MCF 10A (cell line): ENCODE results near the gene DGKE. TPM values are rescaled to one million over a fixed set of nuclear protein-coding genes. Genes with fewer than 3 reads are reported as not detected.
A peak's percentile ranks its signal among the peaks of the same experiment; 100 is the strongest.

ENCODE experiments used
- BruUV-seq: library from RNA; stranded (reverse); fragments of 400-500 nt; replicated peaks from 2 replicates; lab custom pipeline; 2021; lab: Mats Ljungman, UMichigan
- CTCF ChIA-PET: fragments of 300-600 bp; sonication (Branson Sonifier 250); formaldehyde crosslinking; extraction: SDS; loops from one replicate; lab custom pipeline; 2021; ENCODE audit warnings: antibody characterized with exemption, inconsistent platforms; lab: Yijun Ruan, JAX
- POLR2A ChIA-PET: fragments of 300-600, 350-650 bp; sonication (Branson Sonifier 250); formaldehyde crosslinking; extraction: SDS; loops from one replicate; lab custom pipeline; 2020; ENCODE audit warnings: antibody characterized with exemption, inconsistent platforms; lab: Yijun Ruan, JAX
- DNase-seq: peaks from one replicate; pipeline ENCODE4 v3.0.0-alpha.2; 2018; ENCODE audit not compliant: unreplicated experiment
- H3K27ac Mint-ChIP-seq: one replicate; pipeline ENCODE4 v1.8.0; 2022; ENCODE audit warnings: mild to moderate bottlenecking, low read depth, mixed read lengths; ENCODE audit not compliant: unreplicated experiment
- H3K27me3 Mint-ChIP-seq: one replicate; pipeline ENCODE4 v1.8.0; 2022; ENCODE audit warnings: mixed read lengths; ENCODE audit not compliant: insufficient read depth, unreplicated experiment
- H3K36me3 Mint-ChIP-seq: one replicate; pipeline ENCODE4 v1.8.0; 2022; ENCODE audit warnings: mild to moderate bottlenecking, moderate library complexity, mixed read lengths; ENCODE audit not compliant: insufficient read depth, unreplicated experiment
- H3K4me1 Mint-ChIP-seq: one replicate; pipeline ENCODE4 v1.8.0; 2022; ENCODE audit warnings: mixed read lengths; ENCODE audit not compliant: insufficient read depth, unreplicated experiment
- H3K4me3 Mint-ChIP-seq: one replicate; pipeline ENCODE4 v1.8.0; 2022; ENCODE audit warnings: mild to moderate bottlenecking, moderate library complexity, mixed read lengths; ENCODE audit not compliant: unreplicated experiment
- H3K9me3 Mint-ChIP-seq: one replicate; pipeline ENCODE4 v1.8.0; 2022; ENCODE audit warnings: mixed read lengths; ENCODE audit not compliant: unreplicated experiment
- CTCF ChIP-seq: fragments of 200-600 bp; IDR thresholded peaks from one replicate; pipeline ENCODE4 v1.8.0; 2022; ENCODE audit warnings: antibody characterized with exemption, mild to moderate bottlenecking; ENCODE audit not compliant: unreplicated experiment
- intact Hi-C: fragments of 100-400 bp; cut with micrococcal nuclease; formaldehyde crosslinking; loops from 2 replicates; pipeline ENCODE4 v1.14.1; 2022
- total RNA-seq: library from RNA; stranded (reverse); gene quantifications from 2 replicates; pipeline ENCODE4 v1.2.3, GENCODE V29; 2022

The DGKE gene
- total RNA-seq, 1 experiment from 2014 or later: 16.5 TPM

GRCh38 chr17:56821847-56822534 is 12.0 kb upstream of the DGKE start:
- CTCF ChIA-PET: interaction anchor here (0.6 to 1.4 kb wide), 3 partner anchors 42 to 117 kb away, joined by 3 to 5 read pairs (median 4); no protein-coding TSS in a partner anchor
- intact Hi-C loops: no loop called here
- no peak for TF ChIP-seq CTCF
- H3K4me1 Mint-ChIP-seq: peaks cover 5% of the 10 kb centered on the region
- H3K27me3 Mint-ChIP-seq: no peaks in the 10 kb centered on the region
- no peak overlapping the region for H3K27ac Mint-ChIP-seq
- H3K9me3 Mint-ChIP-seq: no peaks in the 10 kb centered on the region
- POLR2A ChIA-PET: no interaction called here
- BruUV-seq: no TSS peak
- H3K4me3 Mint-ChIP-seq: no peak overlapping the region
- no peak for DNase-seq
- no peaks in the 10 kb centered on the region for H3K36me3 Mint-ChIP-seq

- DNase-seq: no peak
- ChIA-PET CTCF (interaction anchor here (1.0 to 1.7 kb wide), 5 partner anchors 13 to 117 kb away, joined by 3 to 5 read pairs (median 4); no protein-coding TSS in a partner anchor), POLR2A (interaction anchor here (1.1 kb wide), 1 partner anchor 38 kb away, joined by 4 read pairs; no protein-coding TSS in a partner anchor)
- no peak for TF ChIP-seq CTCF
- Mint-ChIP-seq H3K36me3 (peaks cover 4% of the 10 kb centered on the region), H3K27me3 (no peaks in the 10 kb centered on the region), H3K9me3 (no peaks in the 10 kb centered on the region), H3K27ac (no peak overlapping the region), H3K4me3 (no peak overlapping the region), H3K4me1 (peaks cover 5% of the 10 kb centered on the region)
- BruUV-seq: no TSS peak
- intact Hi-C loops: no loop called here
These were observed 11.2 kb upstream of the DGKE start for GRCh38 chr17:56822725-56823124.

GRCh38 chr17:56823848-56824247 is 10.1 kb upstream of the DGKE start:
- no TSS peak for BruUV-seq
- Mint-ChIP-seq H3K4me3 (no peak overlapping the region), H3K4me1 (peaks cover 5% of the 10 kb centered on the region), H3K36me3 (peaks cover 10% of the 10 kb centered on the region), H3K9me3 (no peaks in the 10 kb centered on the region), H3K27me3 (no peaks in the 10 kb centered on the region), H3K27ac (no peak overlapping the region)
- no peak for DNase-seq
- ChIA-PET POLR2A (interaction anchor here (1.1 to 2.6 kb wide), 5 partner anchors 8 to 42 kb away, joined by 3 to 28 read pairs (median 4); partner anchors contain the start of genes C17orf67 and DGKE), CTCF (interaction anchor here (0.6 to 1.7 kb wide), 9 partner anchors 9 to 611 kb away, joined by 3 to 5 read pairs (median 3); no protein-coding TSS in a partner anchor)
- intact Hi-C loops: no loop called here
- TF ChIP-seq CTCF: no peak

GRCh38 chr17:56824503-56824902 is 9.4 kb upstream of the DGKE start:
- BruUV-seq: no TSS peak
- intact Hi-C loops: no loop called here
- no peak overlapping the region for H3K27ac Mint-ChIP-seq
- peaks cover 10% of the 10 kb centered on the region for H3K36me3 Mint-ChIP-seq
- no peaks in the 10 kb centered on the region for H3K9me3 Mint-ChIP-seq
- DNase-seq: peak; percentile 17
- ChIA-PET CTCF (interaction anchor here (0.5 to 1.9 kb wide), 7 partner anchors 8 to 117 kb away, joined by 3 to 7 read pairs (median 4); no protein-coding TSS in a partner anchor), POLR2A (interaction anchor here (1.0 to 2.6 kb wide), 5 partner anchors 9 to 241 kb away, joined by 3 to 28 read pairs (median 3); partner anchors contain the start of genes C17orf67 and DGKE)
- peaks cover 5% of the 10 kb centered on the region for H3K4me1 Mint-ChIP-seq
- TF ChIP-seq CTCF: no peak
- H3K4me3 Mint-ChIP-seq: no peak overlapping the region
- no peaks in the 10 kb centered on the region for H3K27me3 Mint-ChIP-seq
